ENCODE measurements around the gene DNM3.

The DNM3 gene

GRCh38 chr1:172185211-172185610 is 343.9 kb downstream of the DNM3 start:
- DNase-seq (ENCODE audit: low spot score) (no peak), ATAC-seq (ENCODE audit: low read depth) (no peak)
- Histone ChIP-seq H3K36me3 (ENCODE audit: low read depth) (no peaks in the 10 kb centered on the region), H3K27ac (ENCODE audit: poor library complexity, severe bottlenecking) (no peak overlapping the region), H3K9me3 (ENCODE audit: severe bottlenecking) (no peaks in the 10 kb centered on the region), H3K4me3 (ENCODE audit: severe bottlenecking) (no peak overlapping the region), H3K27me3 (ENCODE audit: insufficient read depth, poor library complexity, severe bottlenecking) (no peaks in the 10 kb centered on the region), H3K4me1 (ENCODE audit: insufficient read depth, poor library complexity, severe bottlenecking) (peaks cover 11% of the 10 kb centered on the region)
- TF ChIP-seq, protein P1, sequence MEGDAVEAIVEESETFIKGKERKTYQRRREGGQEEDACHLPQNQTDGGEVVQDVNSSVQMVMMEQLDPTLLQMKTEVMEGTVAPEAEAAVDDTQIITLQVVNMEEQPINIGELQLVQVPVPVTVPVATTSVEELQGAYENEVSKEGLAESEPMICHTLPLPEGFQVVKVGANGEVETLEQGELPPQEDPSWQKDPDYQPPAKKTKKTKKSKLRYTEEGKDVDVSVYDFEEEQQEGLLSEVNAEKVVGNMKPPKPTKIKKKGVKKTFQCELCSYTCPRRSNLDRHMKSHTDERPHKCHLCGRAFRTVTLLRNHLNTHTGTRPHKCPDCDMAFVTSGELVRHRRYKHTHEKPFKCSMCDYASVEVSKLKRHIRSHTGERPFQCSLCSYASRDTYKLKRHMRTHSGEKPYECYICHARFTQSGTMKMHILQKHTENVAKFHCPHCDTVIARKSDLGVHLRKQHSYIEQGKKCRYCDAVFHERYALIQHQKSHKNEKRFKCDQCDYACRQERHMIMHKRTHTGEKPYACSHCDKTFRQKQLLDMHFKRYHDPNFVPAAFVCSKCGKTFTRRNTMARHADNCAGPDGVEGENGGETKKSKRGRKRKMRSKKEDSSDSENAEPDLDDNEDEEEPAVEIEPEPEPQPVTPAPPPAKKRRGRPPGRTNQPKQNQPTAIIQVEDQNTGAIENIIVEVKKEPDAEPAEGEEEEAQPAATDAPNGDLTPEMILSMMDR (IDR thresholded peaks at IDR 0.05; ENCODE audit: poor library complexity, severe bottlenecking), result no peak

- Histone ChIP-seq H3K27me3 (ENCODE audit: insufficient read depth, poor library complexity, severe bottlenecking) (no peaks in the 10 kb centered on the region), H3K9me3 (ENCODE audit: severe bottlenecking) (no peaks in the 10 kb centered on the region), H3K4me3 (ENCODE audit: severe bottlenecking) (no peak overlapping the region), H3K36me3 (ENCODE audit: low read depth) (no peaks in the 10 kb centered on the region), H3K27ac (ENCODE audit: poor library complexity, severe bottlenecking) (no peak overlapping the region), H3K4me1 (ENCODE audit: insufficient read depth, poor library complexity, severe bottlenecking) (peaks cover 9% of the 10 kb centered on the region)
- DNase-seq (ENCODE audit: low spot score) (no peak), ATAC-seq (ENCODE audit: low read depth) (no peak)
- TF ChIP-seq, protein P1 (IDR thresholded peaks at IDR 0.05; ENCODE audit: poor library complexity, severe bottlenecking), result no peak
Observed at GRCh38 chr1:172185996-172186395, 344.7 kb downstream of the DNM3 start.

DNA sequence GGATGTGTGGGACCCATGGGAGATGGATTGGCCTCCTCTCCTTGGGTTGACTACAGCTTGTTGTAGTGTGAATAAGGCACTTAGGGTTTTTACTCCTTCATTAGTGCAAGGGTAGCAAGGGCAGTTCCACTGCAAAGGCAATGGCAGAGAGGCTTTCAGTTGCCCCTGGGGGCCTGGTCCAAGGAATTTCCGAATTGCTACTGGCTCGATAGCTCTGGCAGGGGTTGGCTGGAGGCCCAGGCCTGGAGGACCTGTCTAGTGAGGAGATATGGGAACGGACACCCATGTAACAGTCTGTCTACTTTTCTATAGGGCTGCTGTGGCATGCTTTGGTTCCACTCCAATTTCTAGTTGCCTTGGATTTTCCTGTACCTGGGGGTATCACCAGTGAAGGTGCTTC is 360.3 kb downstream of the DNM3 start:
- Histone ChIP-seq H3K4me3 (ENCODE audit: severe bottlenecking) (no peak overlapping the region), H3K4me1 (ENCODE audit: insufficient read depth, poor library complexity, severe bottlenecking) (no peaks in the 10 kb centered on the region), H3K27me3 (ENCODE audit: insufficient read depth, poor library complexity, severe bottlenecking) (no peaks in the 10 kb centered on the region), H3K27ac (ENCODE audit: poor library complexity, severe bottlenecking) (no peak overlapping the region), H3K36me3 (ENCODE audit: low read depth) (no peaks in the 10 kb centered on the region), H3K9me3 (ENCODE audit: severe bottlenecking) (no peaks in the 10 kb centered on the region)
- ATAC-seq (ENCODE audit: low read depth) (no peak), DNase-seq (ENCODE audit: low spot score) (no peak)
- TF ChIP-seq, protein P1 (IDR thresholded peaks at IDR 0.05; ENCODE audit: poor library complexity, severe bottlenecking), result no peak

GRCh38 chr1:172203135-172203823 is 362.0 kb downstream of the DNM3 start:
- DNase-seq (ENCODE audit: low spot score) (no peak), ATAC-seq (ENCODE audit: low read depth) (no peak)
- Histone ChIP-seq H3K27me3 (ENCODE audit: insufficient read depth, poor library complexity, severe bottlenecking) (no peaks in the 10 kb centered on the region), H3K27ac (ENCODE audit: poor library complexity, severe bottlenecking) (no peak overlapping the region), H3K4me3 (ENCODE audit: severe bottlenecking) (no peak overlapping the region), H3K4me1 (ENCODE audit: insufficient read depth, poor library complexity, severe bottlenecking) (no peaks in the 10 kb centered on the region), H3K36me3 (ENCODE audit: low read depth) (no peaks in the 10 kb centered on the region), H3K9me3 (ENCODE audit: severe bottlenecking) (no peaks in the 10 kb centered on the region)
- TF ChIP-seq, protein P1 (IDR thresholded peaks at IDR 0.05; ENCODE audit: poor library complexity, severe bottlenecking), result no peak

DNA sequence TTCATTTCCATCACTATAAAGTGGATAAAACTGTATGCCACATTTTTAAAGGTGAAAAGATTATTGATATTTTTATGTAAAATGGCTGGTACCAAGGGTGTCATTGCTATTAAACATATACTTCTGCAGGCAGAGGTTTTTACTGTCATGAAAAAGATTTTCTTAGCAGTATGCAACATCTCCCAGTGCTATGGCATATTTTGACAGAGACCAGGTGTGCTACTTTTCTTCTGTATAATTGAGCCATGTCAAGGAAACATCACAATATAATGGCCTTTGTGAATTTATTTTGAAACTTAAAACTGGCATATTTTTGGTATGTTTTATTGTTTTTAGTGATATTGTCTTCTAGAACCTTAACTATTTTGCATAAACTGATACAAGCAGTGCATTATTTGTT is 362.6 kb downstream of the DNM3 start:
- DNase-seq (ENCODE audit: low spot score) (no peak), ATAC-seq (ENCODE audit: low read depth) (no peak)
- Histone ChIP-seq H3K4me3 (ENCODE audit: severe bottlenecking) (no peak overlapping the region), H3K4me1 (ENCODE audit: insufficient read depth, poor library complexity, severe bottlenecking) (no peaks in the 10 kb centered on the region), H3K27me3 (ENCODE audit: insufficient read depth, poor library complexity, severe bottlenecking) (no peaks in the 10 kb centered on the region), H3K9me3 (ENCODE audit: severe bottlenecking) (no peaks in the 10 kb centered on the region), H3K27ac (ENCODE audit: poor library complexity, severe bottlenecking) (no peak overlapping the region), H3K36me3 (ENCODE audit: low read depth) (no peaks in the 10 kb centered on the region)
- TF ChIP-seq, protein P1 (IDR thresholded peaks at IDR 0.05; ENCODE audit: poor library complexity, severe bottlenecking), result no peak
